LoVo (cell line): ENCODE measurements around the gene GAN.
A peak's percentile ranks its signal among the peaks of the same experiment; 100 is the strongest.
"Not testable (repeated sequence)": the region's sequence is repeated elsewhere in the genome, so short reads cannot be mapped to it uniquely, and the experiment has no call there.

Source experiments
- DNase-seq: peaks from one replicate; pipeline ENCODE4 v3.0.0-alpha.2; 2016; ENCODE audit warnings: low spot score

GAN gene

GRCh38 chr16:81310045-81310644, 4.6 kb upstream of the GAN start:
- DNase-seq: no peak

DNA sequence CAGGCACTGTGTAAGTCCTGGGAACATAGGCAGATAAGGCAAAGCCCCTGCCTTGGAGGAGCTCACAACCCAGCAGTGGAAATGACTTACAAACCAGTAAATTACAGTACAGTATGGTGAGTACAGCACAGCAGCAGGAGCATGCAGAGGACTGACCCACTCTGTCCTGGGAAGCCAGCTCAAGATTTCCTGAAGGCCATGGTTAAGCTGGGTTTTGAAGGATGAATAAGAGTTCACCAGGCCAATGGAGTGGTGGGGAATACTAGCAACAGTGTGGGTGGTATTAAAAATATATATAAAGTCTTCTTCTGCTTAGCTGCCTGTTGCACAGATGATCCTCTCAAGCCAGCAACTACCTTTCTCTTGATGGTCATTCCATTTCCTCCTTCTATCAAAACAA, 3.0 kb upstream of the GAN start:
- DNase-seq: no peak

DNA sequence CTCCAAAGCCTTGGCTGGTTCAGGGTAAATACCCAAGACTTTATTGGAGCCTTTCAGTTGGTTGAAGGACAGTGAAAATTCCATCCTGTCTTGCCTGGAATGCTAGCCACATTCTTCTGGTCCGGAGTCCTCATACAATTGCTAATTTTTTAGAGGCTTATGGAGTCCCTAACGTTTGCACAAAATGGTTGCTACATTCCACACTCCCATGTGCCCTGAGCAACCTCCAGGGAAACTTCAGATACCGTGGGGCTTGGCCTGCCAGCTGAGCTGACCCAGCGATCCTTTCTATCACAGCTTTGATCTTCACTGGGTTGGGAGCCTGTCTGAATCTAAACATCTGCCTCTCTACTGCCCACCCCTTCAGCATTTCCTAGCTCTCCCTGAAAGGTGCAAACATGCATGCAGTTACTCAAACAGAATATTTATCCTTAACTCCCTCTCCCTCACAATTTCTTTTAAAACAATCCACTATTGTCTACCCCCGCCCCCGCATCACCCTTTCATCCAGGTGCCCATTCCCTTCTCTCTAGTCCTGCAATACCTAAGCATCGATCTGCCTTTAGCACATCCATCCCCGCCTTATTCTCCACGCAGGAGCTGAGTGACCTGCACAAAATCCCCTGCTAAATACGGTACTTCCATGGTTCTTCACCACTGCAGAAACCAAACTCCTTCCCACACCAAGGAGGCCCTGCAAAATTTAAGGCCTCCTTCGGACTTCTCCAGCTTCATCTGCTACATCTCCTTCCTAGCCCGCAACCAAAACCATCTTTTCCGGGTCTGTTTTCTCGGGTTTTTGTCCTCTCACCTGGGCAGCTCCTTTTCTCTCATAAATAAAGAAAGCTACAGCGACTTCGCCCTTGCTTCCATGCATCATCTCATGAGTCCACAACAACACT, 810 bp upstream of the GAN start:
- DNase-seq: no peak

GRCh38 chr16:81315271-81316175, 761 bp downstream of the GAN start:
- peak; percentile 24 for DNase-seq

DNA sequence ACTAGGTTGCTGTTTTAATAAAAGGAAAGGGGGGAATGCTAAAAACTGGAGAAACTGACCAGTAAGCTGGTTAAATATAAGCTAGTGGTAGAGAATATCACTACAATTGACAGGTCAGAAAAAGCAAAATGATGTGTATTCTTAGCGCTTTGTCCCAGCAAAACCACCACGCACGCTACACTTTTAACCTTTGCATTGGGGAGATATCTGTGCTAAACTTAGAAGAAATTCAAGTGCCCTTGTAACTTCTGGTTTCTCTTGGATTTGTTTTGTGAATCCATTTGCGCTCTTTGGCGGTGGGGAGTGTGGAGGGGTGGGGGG, 1.4 kb downstream of the GAN start:
- DNase-seq: no peak

DNA sequence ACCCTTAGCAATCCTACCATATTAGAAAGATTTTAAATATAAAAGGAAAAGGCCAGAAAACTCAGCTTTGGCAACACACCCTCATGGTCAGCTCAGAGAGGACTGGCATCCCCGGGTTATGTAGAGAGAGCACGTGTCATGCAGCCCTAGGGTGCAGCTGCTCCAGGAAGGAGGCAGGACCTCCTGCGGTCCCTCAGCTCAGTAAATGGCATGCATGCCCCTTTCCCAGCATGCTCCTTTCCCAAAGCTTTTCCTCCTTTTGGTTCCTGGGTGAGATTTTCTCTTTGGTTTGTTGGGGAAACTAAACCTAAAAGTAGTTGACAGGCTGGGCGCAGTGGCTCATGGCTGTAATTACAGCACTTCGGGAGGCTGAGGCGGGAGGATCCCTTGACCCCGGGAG, 3.9 kb downstream of the GAN start:
- no peak for DNase-seq

- DNase-seq: no peak
Observed at GRCh38 chr16:81319221-81319912, 4.6 kb downstream of the GAN start.

DNA sequence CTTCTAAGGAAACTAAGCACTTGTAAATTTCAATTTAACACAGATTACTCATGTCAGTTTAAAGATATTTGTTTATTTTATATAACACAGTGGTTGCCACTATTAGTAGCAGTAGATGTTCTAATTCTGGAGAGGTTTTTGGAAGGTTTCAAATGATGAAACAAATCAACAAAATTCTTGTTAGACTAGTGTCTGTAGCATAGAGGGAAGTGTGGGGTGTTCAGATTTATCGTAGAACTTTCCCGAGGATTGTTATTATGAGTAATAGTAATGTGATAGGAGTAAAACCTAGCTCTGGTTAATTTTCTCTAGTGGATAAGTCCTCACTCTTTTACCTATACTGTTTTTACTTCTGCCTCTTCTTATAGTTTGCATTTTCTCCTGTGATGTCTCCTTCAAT, 6.3 kb downstream of the GAN start:
- DNase-seq: no peak

- DNase-seq: no peak
Observed at GRCh38 chr16:81321536-81321935, 6.8 kb downstream of the GAN start.

GRCh38 chr16:81324808-81325207, 10.0 kb downstream of the GAN start:
- DNase-seq: no peak

DNA sequence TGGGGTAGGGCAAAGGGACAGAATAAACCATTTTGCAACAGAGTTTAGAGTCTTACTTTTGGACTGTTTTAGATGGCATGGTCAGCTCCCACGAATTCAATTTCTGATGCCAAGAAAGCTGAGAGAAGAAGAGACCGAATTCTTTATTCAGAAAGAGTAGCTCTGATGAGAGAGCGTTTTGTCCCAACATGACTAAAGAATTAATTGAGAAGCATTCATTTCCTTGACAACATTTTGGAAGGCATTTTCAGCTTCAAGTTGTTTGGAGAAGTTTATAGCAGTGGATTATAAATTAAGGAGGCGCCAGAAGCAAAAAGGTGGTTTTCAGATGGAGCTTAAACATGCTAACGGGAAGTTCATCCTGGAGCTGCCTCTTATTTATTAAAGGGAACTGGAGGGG, 12.2 kb downstream of the GAN start:
- DNase-seq: no peak

DNA sequence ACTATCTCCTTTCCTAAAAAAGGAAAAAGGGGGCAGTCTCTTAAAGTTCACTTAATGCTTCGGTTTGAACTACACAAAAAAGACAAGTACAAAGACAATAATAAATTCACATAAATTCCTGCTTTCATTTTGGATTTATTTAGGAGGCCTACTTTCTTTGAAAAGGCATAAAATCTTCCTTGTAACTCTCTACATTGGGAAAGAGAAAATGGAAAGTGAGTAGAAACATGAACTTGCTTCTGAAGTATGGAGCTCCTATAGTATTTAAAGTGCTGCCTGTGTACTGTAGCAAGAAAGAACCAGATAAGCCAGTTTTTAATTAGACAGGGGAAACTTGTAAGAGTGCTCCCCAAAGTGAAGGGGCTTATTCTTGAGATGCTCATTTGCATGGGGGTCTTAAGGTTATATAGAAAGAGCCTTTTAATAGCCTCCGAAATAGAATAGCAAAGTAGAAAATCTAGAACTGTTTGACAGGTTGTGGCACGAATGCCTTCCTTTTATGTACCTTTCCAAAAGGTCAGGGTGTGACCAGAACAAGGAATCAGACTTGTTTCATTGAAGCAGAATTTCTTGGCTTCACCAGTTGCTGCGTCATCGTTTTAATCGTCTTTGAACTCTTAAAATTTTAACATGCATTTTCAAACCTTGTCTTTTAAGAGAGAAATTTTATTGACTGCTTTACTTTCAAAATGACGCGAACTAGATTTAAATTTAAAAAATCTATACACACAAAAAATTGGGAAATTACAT, 12.9 kb downstream of the GAN start:
- DNase-seq: no peak

- no peak for DNase-seq
Observed at GRCh38 chr16:81329947-81330346, 15.2 kb downstream of the GAN start.

DNA sequence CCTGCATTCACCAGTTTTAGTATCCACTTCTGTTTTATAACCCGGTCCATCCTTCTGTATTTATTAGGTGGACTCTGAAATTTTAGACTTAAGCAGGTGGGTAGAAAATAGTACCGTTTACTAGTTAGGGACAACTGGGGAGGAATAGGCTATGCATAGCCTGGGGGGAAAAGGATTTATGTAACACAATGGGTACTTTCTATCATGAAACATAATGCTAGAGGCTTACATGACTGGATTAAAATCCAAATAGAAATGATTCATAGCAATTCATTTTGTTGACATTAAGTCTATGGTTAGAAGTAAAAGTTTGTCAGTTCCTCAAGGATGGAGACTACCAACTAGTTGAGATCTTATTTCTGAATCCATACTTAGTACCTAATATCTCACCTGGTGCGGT, 18.6 kb downstream of the GAN start:
- DNase-seq: no peak

DNA sequence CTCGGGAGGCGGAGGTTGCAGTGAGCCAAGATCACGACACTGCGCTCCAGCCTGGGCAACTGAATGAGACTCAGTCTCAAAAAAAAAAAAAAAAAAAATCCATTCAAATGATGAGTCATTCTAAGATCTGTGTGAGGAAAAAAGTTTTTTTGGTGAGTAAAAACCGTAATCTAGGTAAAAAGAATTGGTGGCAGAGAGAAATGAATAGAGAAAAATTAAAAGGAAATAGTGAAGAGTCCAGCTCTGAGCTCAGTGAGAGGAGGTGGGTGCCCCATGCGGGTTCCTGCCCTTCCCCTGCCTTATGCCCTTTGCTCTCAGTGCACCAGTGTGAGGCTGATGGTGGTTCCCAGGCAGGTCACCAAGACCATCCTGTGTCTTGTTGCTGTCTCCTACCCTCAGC, 20.9 kb downstream of the GAN start:
- DNase-seq: no peak

- DNase-seq: no peak
Observed at GRCh38 chr16:81337097-81337496, 22.3 kb downstream of the GAN start.

GRCh38 chr16:81345172-81345571, 30.4 kb downstream of the GAN start:
- not testable (repeated sequence) for DNase-seq

DNA sequence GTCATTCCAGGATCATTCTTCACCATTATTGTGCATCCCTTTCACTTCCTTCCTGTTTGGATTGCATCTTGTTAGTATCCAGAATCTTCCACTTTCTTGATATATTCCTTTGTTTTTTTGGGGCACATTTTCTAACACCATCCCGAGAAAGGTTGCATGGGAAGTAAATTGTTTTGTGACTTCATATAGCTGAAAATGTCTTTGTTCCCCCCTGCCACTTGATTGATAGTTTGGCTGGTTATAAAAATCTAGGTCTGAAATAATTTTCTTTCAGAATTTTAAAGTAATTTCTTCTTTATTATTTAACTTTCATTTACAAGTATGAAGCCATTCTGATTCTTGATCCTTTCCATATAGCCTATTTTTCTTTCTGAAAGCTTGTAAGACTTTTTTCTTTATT, 32.7 kb downstream of the GAN start:
- DNase-seq: no peak

DNA sequence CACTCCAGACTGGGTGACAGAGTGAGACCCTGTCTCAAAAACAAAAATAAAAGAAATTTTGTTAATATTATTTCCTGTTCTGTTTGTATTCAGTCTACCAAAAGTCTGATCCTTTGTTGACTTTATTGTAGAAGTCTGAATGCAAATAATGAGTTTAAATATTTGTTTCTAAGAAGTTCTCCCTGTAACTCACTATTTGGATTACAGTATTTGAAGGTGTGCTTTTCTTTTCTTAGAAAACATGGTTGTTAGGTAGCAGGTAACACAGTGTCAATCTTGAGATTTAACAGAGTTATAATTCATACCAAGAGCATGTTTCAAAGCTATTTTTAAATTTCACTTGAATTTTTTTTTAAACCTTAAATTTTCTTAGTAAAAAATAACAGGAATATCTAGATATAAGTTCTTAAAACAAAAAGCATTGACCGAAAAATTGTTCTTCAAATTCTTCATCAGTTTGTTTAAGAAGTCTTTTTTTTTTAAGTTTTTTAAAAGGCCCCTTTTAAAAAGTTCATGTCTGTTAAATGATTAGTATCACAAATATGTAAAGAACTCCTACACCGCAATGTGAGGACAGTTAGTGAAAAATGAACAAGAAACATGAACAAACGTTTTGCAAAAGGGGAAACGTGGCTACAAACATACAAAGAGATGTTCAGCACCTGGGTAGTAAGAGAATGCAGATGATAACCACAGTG, 35.0 kb downstream of the GAN start:
- no peak for DNase-seq

DNA sequence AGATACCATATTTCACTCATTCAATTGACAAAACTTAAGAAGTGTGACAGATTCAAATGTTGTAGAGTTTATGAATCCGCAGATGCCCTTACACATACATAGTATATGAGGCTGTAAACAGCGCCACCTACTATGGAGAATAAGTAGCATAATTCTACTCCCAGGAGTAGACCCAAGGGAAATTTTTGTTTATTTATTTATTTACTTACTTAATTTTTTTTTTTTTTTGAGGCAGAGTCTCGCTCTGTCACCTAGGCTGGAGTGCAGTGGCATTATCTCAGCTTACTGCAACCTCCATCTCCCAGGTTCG, 35.5 kb downstream of the GAN start:
- no peak for DNase-seq

GRCh38 chr16:81353895-81354294, 39.1 kb downstream of the GAN start:
- DNase-seq: no peak
